ENCODE measurements around the gene PIP5K1A.

The PIP5K1A gene

DNA sequence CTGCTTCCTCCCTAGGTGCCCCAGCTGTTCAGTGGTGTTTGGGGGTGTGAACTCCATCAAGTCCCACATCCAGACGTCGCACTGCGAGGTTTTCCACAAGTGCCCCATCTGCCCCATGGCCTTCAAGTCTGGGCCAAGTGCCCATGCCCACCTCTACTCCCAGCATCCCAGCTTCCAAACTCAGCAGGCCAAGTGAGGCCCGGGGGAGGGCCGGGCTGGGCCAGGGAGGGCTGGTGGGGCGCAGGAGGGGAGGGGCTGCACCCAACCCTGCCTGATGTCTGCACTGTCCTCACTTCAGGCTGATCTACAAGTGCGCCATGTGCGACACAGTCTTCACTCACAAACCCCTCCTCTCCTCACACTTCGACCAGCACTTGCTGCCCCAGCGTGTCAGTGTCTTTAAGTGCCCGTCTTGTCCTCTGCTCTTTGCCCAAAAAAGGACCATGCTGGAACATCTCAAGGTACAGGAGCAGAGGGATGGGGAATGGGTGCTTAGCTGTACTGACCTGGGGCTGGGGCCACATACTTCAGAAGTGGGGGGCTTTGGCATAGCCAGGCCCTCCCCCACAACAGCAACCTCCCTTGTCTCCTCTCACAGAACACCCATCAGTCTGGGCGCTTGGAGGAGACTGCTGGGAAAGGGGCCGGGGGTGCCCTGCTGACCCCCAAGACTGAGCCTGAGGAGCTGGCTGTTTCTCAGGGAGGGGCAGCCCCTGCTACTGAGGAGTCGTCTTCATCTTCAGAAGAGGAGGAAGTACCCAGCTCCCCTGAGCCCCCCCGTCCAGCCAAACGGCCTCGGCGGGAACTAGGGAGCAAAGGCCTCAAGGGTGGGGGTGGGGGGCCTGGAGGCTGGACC lies 91.0 kb downstream of the PIP5K1A start:
- no peak for DNase-seq

DNA sequence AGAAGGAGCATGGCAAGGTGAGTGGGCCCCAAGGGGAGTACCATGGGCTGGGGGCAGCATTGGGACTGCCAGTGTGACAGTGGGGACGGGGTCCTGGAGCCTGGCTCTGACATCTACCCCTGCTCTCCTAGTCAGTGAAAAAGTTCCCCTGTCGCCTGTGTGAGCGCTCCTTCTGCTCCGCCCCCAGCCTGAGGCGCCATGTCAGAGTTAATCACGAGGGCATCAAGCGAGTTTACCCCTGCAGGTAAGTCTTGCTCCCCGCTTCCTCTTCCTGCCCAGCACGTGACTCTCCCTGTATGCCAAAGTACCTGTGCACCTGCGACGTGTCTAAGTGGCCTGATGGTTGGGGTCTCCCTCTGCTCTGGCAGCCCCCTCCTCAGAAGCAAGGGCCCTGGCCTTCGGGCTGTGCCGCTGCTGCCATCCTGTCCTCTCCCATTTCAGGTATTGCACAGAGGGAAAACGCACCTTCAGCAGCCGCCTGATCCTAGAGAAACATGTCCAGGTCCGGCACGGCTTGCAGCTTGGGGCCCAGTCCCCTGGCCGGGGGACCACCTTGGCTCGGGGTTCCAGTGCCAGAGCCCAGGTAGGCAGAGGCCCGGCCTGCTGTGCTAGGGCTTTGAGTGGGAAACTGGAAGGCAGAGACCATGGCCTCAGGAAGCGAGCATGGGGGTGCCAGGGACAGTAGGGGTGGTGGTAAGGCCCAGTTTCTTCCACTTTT lies 91.8 kb downstream of the PIP5K1A start:
- DNase-seq: no peak

DNA sequence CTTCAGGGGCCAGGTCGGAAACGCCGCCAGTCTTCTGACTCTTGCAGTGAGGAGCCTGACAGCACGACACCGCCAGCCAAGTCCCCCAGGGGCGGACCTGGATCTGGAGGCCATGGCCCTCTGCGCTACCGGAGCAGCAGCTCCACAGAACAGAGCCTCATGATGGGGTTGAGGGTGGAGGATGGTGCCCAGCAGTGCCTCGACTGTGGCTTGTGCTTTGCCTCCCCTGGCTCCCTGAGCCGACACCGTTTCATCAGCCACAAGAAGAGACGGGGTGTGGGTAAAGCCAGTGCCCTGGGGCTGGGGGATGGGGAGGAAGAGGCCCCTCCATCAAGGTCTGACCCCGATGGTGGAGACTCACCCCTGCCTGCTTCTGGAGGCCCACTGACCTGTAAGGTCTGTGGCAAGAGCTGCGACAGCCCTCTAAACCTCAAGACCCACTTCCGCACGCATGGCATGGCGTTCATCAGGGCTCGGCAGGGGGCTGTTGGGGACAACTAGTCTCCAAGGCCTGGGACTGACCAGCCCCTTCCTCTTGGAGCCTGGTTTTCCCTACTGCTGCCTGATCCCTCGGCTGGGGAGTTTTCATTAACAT lies 92.5 kb downstream of the PIP5K1A start:
- DNase-seq: no peak

DNA sequence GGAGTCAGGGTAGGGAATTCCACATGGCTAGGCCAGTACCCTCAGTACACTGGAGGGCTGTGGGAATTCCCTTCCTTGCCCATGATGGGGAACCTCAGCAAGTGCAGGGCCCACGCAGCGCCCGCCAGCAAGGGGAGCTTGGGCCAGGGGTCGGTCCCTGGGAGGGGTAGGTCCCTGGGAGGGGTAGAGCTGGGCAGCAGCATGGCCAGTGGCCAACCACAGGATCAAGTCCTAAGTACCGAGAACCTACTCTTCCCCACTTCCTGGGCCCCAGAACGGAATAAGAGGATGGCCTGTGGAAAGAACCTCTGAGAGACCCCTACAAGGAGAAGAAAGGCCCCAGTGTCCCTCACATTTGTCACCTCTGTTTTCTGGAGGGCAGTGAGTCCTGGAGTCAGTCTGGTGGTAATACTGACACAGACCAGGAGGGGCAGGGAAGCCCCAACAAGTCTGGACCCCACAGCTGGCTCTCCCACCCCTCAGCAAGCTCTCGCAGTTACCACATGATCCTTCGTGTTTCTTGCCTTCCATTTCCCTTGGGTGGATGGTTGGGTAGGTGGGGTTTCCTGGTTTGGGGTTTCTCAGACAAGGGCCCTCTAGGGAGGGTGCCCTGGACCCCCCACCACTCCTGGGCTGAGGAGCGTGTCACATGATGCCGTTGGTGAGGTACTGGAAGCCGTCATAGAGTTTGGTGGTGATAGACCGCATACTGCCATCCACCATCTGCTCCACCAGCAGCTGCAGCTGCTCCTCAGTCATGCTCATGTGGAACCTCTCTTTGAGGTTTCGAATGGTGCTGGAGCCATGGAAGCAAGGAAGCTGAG lies 94.1 kb downstream of the PIP5K1A start:
- DNase-seq: no peak

DNA sequence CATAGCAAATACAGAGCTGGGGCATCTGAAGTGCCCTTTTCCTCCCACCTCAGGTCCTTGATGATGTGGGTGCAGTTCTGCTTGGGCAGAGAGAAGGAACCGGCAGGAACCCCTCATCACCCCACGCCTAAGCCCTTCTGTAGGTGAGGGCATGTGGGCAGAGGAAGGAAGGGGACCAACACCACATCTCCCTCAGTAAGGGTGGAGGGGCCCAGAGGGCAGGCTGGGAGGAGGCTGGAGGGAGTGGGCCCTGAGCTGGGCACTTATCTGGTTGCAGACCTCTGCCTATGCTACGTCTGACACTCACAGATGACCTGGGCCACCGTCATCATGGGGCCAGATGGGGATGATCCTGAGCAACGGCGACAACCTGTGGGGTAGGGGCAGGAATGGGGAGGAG lies 94.7 kb downstream of the PIP5K1A start:
- no peak for DNase-seq

DNA sequence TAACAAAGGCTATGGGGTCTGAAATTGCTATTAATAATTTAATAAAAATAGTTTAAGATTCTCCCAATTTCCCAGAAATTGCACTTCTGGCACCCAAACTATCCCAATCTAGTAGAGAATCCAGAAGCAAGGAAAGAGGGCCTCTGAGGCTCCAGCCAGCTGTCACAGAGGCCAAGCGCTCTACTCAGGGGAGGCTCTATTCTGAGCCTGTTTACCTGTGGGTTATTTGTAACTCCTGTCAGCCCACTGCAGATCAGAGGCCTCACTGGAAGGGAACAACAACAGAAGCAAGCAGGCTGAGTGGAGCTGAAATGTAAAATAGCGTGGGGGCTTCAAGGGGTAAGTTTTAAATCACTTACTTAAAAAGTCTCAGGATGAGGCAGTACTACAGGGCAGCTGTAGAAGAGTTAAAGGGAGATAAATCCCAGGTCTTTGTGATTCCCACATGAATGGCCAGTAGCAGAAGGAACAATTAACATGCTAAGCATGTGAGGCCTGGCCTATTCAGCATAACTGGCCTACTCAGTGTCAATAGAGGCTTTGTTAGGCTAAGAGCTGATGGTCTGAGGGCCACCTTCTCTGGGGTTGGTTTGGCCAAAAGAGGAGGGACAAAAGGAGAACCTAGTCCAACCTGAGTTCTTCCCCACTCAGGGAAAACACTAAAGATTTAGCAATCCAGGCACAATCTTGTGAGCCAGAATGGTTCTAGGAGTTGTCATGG lies 96.5 kb downstream of the PIP5K1A start:
- DNase-seq: no peak

Data from NCI-H774 (cell line).